GM12864 (cell line): ENCODE results near the gene SCRN2.
A peak's percentile ranks its signal among the peaks of the same experiment; 100 is the strongest.

Experiments used
- DNase-seq: peaks from one replicate; pipeline ENCODE4 v3.0.0-alpha.2; 2011; ENCODE audit warnings: low read depth
- H3K4me3 ChIP-seq: 2 replicates; pipeline ENCODE4 v1.5.1; 2011; ENCODE audit warnings: mild to moderate bottlenecking, low read depth, low read length, control low read depth
- CTCF ChIP-seq: IDR thresholded peaks from 2 replicates; pipeline ENCODE4 v1.5.1; 2011; ENCODE audit warnings: low read depth, mild to moderate bottlenecking, moderate library complexity, low read length, control low read depth, inconsistent platforms; ENCODE audit errors: missing control alignments

Gene SCRN2

GRCh38 chr17:47844814-47845715, 4.0 kb upstream of the SCRN2 start:
- no peak for DNase-seq
- H3K4me3 ChIP-seq, result no peak overlapping the region
- peak; percentile 37 for TF ChIP-seq CTCF

- no peak for TF ChIP-seq CTCF
- DNase-seq, result no peak
- H3K4me3 ChIP-seq, result no peak overlapping the region
These were observed 3.2 kb upstream of the SCRN2 start for GRCh38 chr17:47844227-47844626.

DNA sequence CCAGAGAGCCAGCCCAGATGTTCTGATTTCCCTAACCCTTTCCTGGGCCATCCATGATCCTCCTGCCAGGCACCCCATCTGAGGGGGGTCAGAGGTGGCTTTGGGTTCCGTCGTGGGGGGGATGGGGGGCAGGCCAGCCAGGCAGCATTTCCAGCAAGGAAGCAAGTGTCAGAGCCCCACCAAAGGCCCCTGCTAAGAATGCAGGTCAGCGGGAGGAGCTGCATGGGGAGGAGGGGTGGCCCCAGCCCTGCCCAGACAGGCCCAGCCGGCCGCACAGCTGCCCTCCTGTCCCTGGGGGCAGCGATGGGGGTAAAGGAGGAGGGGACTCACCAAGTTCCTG, 2.3 kb upstream of the SCRN2 start:
- DNase-seq, result no peak
- no peak overlapping the region for H3K4me3 ChIP-seq
- TF ChIP-seq CTCF, result no peak

GRCh38 chr17:47841488-47842291, 617 bp upstream of the SCRN2 start:
- no peak overlapping the region for H3K4me3 ChIP-seq
- no peak for TF ChIP-seq CTCF
- no peak for DNase-seq

- peak overlapping the region; percentile 88 for H3K4me3 ChIP-seq
- DNase-seq, result no peak
- TF ChIP-seq CTCF, result no peak
These were observed 902 bp downstream of the SCRN2 start for GRCh38 chr17:47840001-47840741.

DNA sequence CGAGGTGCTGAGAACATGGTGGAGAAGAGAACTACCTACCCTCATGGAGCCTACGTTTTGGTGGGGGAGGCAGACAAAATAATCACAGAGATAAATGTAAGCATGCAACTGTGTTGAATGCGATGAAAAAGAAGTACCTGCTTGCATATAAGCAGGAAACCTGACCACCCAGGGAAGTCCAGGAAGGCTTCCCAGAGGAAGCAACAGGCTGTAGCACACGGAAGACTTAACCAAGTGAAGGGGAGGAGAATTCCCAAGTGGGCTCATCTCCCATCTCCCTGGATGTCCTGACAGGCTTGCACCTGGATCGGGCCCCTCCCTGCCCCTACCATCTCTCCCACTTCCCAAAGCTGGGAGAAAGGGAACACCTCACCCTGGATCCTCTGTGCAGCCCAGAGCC, 2.0 kb downstream of the SCRN2 start:
- no peak overlapping the region for H3K4me3 ChIP-seq
- no peak for TF ChIP-seq CTCF
- no peak for DNase-seq
